Kidney epithelial cell (primary cell): ENCODE data around the gene MBOAT2. TPM values are rescaled to one million over a fixed set of nuclear protein-coding genes. Genes with fewer than 3 reads are reported as not detected.

Experiments
- DNase-seq: peaks from one replicate; pipeline ENCODE4 v3.0.0-alpha.2; 2010; ENCODE audit warnings: low read depth
- H3K27me3 ChIP-seq: 2 replicates; pipeline ENCODE4 v1.6.0; 2011; ENCODE audit warnings: low read length; ENCODE audit not compliant: control insufficient read depth, insufficient read depth
- H3K36me3 ChIP-seq: 2 replicates; pipeline ENCODE4 v1.5.1; 2011; ENCODE audit warnings: low read length; ENCODE audit not compliant: control insufficient read depth, insufficient read depth
- H3K4me3 ChIP-seq: 2 replicates; pipeline ENCODE4 v1.5.1; 2011; ENCODE audit warnings: low read depth, mild to moderate bottlenecking, control low read depth, low read length
- CTCF ChIP-seq: IDR thresholded peaks from 2 replicates; pipeline ENCODE4 v1.5.1; 2011; ENCODE audit warnings: mild to moderate bottlenecking, moderate library complexity, low read length, control low read depth, inconsistent platforms; ENCODE audit not compliant: insufficient read depth, poor library complexity, severe bottlenecking
- total RNA-seq: library from RNA; depleted of rRNA; stranded (reverse); fragments of >200 nt; gene quantifications from 2 replicates; pipeline ENCODE4 v1.2.3, GENCODE V29; 2015

Gene MBOAT2
- total RNA-seq, 1 donor from 2014 or later = 32.2 TPM

GRCh38 chr2:8986327-8986976 is 17.0 kb downstream of the MBOAT2 start:
- no peaks in the 10 kb centered on the region for H3K27me3 ChIP-seq
- peak; percentile 20 for TF ChIP-seq CTCF
- H3K4me3 ChIP-seq = no peak overlapping the region
- DNase-seq = no peak
- H3K36me3 ChIP-seq = no peaks in the 10 kb centered on the region

GRCh38 chr2:8985561-8986326 is 17.7 kb downstream of the MBOAT2 start:
- no peak for TF ChIP-seq CTCF
- Histone ChIP-seq H3K36me3 (no peaks in the 10 kb centered on the region), H3K27me3 (no peaks in the 10 kb centered on the region), H3K4me3 (no peak overlapping the region)
- no peak for DNase-seq

DNA sequence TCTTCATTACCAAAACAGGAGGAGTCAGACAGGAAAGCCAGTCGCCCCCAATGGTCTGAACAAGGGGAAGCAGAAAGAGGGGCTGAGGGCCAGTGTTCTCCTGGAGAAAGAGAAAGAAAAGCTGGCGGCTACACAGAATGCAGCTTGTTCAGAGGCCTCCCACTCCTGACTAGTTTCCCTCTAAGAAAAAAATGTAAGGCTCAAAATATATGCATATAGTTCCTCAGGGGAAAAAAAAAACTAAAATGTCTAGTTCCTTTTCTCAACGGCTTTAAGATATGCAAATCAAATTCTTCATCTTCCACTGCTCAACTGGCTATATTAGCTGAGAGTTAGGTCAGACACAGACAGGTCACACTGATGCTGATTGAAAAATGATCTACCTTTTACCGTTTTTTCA is 18.6 kb downstream of the MBOAT2 start:
- H3K4me3 ChIP-seq = no peak overlapping the region
- no peaks in the 10 kb centered on the region for H3K36me3 ChIP-seq
- H3K27me3 ChIP-seq = no peaks in the 10 kb centered on the region
- DNase-seq = no peak
- no peak for TF ChIP-seq CTCF

- no peak for DNase-seq
- no peaks in the 10 kb centered on the region for H3K36me3 ChIP-seq
- no peaks in the 10 kb centered on the region for H3K27me3 ChIP-seq
- no peak overlapping the region for H3K4me3 ChIP-seq
- TF ChIP-seq CTCF = no peak
Observed at GRCh38 chr2:8984157-8984556, 19.3 kb downstream of the MBOAT2 start.

DNA sequence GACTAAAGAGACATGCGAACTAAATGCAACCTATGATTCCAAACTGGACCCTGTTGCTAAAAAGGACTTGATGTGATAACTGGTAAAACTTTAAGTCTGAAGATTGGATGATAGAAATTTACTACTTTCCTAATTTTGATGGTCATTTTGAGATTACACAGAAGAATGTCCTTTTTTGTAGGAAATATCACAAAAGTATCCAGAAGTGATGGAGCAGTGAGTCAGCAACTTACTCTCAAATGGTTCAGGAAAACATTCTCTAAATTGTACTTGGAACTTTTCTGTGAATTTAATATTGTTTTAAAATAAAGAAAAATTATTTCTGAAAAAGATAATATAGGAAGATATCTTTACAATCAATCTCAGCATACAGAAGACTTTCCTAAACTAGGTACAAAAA is 19.9 kb downstream of the MBOAT2 start:
- no peak for TF ChIP-seq CTCF
- Histone ChIP-seq H3K4me3 (no peak overlapping the region), H3K36me3 (no peaks in the 10 kb centered on the region), H3K27me3 (no peaks in the 10 kb centered on the region)
- DNase-seq = no peak

DNA sequence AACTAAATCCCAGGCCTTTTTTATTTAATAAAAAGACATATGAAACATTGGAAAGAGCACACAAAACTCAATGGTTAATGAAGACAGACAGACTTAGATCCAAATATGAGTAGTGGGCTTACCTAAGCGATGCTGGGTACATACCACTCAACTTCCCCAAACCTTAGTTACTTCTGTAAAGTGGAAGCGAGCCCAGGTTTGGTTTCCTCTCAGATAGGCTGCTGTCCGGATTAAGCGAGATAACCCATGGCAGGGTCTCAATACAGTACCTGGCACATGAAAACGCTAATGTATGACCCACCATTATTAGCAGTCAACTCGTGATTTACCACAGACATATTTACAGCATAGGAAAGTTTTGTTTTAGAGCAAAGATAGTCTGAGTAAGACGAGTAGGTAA is 21.6 kb downstream of the MBOAT2 start:
- H3K36me3 ChIP-seq = no peaks in the 10 kb centered on the region
- TF ChIP-seq CTCF = no peak
- no peak for DNase-seq
- no peak overlapping the region for H3K4me3 ChIP-seq
- H3K27me3 ChIP-seq = no peaks in the 10 kb centered on the region
